A673 (cell line): Measurements from ENCODE around the gene NEDD4L. TPM values are rescaled to one million over a fixed set of nuclear protein-coding genes. Genes with fewer than 3 reads are reported as not detected.
"Not testable (repeated sequence)": the region's sequence is repeated elsewhere in the genome, so short reads cannot be mapped to it uniquely, and the experiment has no call there.

Experiments
- BruUV-seq: library from RNA; stranded (reverse); fragments of 400-500 nt; replicated peaks from 2 replicates; lab custom pipeline; 2021; lab: Mats Ljungman, UMichigan
- CTCF ChIA-PET: fragments of 300-600 bp; sonication (Branson Sonifier 250); formaldehyde crosslinking; loops from one replicate; lab custom pipeline; 2022; ENCODE audit warnings: antibody characterized with exemption; lab: Charles Lee
- POLR2A ChIA-PET: fragments of 300-600 bp; sonication (Branson Sonifier 250); formaldehyde crosslinking; loops from one replicate; lab custom pipeline; 2022; ENCODE audit warnings: antibody characterized with exemption; ENCODE audit not compliant: low non-redundant PET; lab: Charles Lee
- DNase-seq: peaks from one replicate; pipeline ENCODE4 v3.0.0-alpha.2; 2015; ENCODE audit warnings: low spot score
- H3K27ac ChIP-seq: fragments of 200-600 bp; sonication (generic); 2 replicates; pipeline ENCODE4 v1.5.1; 2016; ENCODE audit warnings: mixed run types, low read depth, mild to moderate bottlenecking, mixed read lengths, antibody characterized with exemption, low read length; ENCODE audit not compliant: poor library complexity, severe bottlenecking
- H3K27me3 ChIP-seq: fragments of 200-600 bp; sonication (generic); replicated peaks from 2 replicates; pipeline ENCODE4 v1.6.1; 2017; ENCODE audit warnings: mixed run types, low read depth, mild to moderate bottlenecking, mixed read lengths, antibody characterized with exemption, low read length; ENCODE audit not compliant: insufficient read depth, poor library complexity
- H3K36me3 ChIP-seq: fragments of 200-600 bp; sonication (generic); 2 replicates; pipeline ENCODE4 v1.6.1; 2016; ENCODE audit warnings: mixed run types, mild to moderate bottlenecking, mixed read lengths, antibody characterized with exemption, low read length; ENCODE audit not compliant: insufficient read depth, poor library complexity, severe bottlenecking
- H3K4me1 ChIP-seq: fragments of 200-600 bp; sonication (generic); 2 replicates; pipeline ENCODE4 v1.6.1; 2017; ENCODE audit warnings: mixed run types, mild to moderate bottlenecking, mixed read lengths, antibody characterized with exemption, low read length; ENCODE audit not compliant: insufficient read depth, poor library complexity, severe bottlenecking
- H3K4me3 ChIP-seq: fragments of 200-600 bp; sonication (generic); 2 replicates; pipeline ENCODE4 v1.5.1; 2016; ENCODE audit warnings: low read depth, mixed run types, mild to moderate bottlenecking, mixed read lengths, low read length; ENCODE audit not compliant: poor library complexity, severe bottlenecking
- H3K9me3 ChIP-seq: fragments of 200-600 bp; sonication (generic); 2 replicates; pipeline ENCODE4 v1.6.1; 2016; ENCODE audit warnings: mixed run types, low read depth, mild to moderate bottlenecking, mixed read lengths, antibody characterized with exemption, low read length; ENCODE audit not compliant: poor library complexity, severe bottlenecking
- CTCF ChIP-seq: fragments of 300-800, 200-600 bp; sonication (generic); conservative IDR thresholded peaks from 2 replicates; pipeline ENCODE4 v1.5.1; 2017; ENCODE audit warnings: low read depth, mild to moderate bottlenecking, antibody characterized with exemption, low read length, moderate library complexity, mixed read lengths
- EZH2 ChIP-seq: fragments of 200-600 bp; sonication (generic); IDR thresholded peaks from 2 replicates; pipeline ENCODE4 v1.6.1; 2017; ENCODE audit warnings: borderline replicate concordance, low read depth, mild to moderate bottlenecking, mixed read lengths, antibody characterized with exemption, low read length; ENCODE audit not compliant: poor library complexity, severe bottlenecking
- intact Hi-C: fragments of 100-400 bp; cut with micrococcal nuclease; formaldehyde crosslinking; loops from one replicate; pipeline ENCODE4 v1.10.0; 2022; ENCODE audit not compliant: unreplicated experiment
- total RNA-seq: library from RNA; stranded (reverse); gene quantifications from 2 replicates; pipeline ENCODE4 v1.2.3, GENCODE V29; 2021

Gene NEDD4L
- total RNA-seq, 1 experiment from 2014 or later = 15.3 TPM

- Histone ChIP-seq H3K27ac (no peak overlapping the region), H3K4me1 (no peaks in the 10 kb centered on the region), H3K36me3 (no peaks in the 10 kb centered on the region), H3K27me3 (no peaks in the 10 kb centered on the region), H3K9me3 (no peaks in the 10 kb centered on the region), H3K4me3 (no peak overlapping the region)
- ChIA-PET POLR2A (no interaction called here), CTCF (no interaction called here)
- BruUV-seq = no TSS peak
- DNase-seq = no peak
- no peak for TF ChIP-seq CTCF
- no peak for TF ChIP-seq EZH2
- intact Hi-C loops = no loop called here
Observed at GRCh38 chr18:58378411-58379379, 334.7 kb downstream of the NEDD4L start.

GRCh38 chr18:58379443-58379842, 335.4 kb downstream of the NEDD4L start:
- CTCF ChIA-PET = no interaction called here
- BruUV-seq = no TSS peak

GRCh38 chr18:58380113-58380512, 336.1 kb downstream of the NEDD4L start:
- H3K9me3 ChIP-seq, POLR2A ChIA-PET, H3K36me3 ChIP-seq, intact Hi-C loops, DNase-seq, H3K4me1 ChIP-seq, H3K4me3 ChIP-seq, BruUV-seq, H3K27ac ChIP-seq, CTCF ChIA-PET, H3K27me3 ChIP-seq: not testable (repeated sequence)

More at GRCh38 chr18:58379443-58379842, 335.4 kb downstream of the NEDD4L start:
- intact Hi-C loops = no loop called here
- DNase-seq = no peak
- H3K36me3 ChIP-seq = no peaks in the 10 kb centered on the region
- no peaks in the 10 kb centered on the region for H3K9me3 ChIP-seq
- H3K4me1 ChIP-seq = no peaks in the 10 kb centered on the region
- H3K27ac ChIP-seq = no peak overlapping the region
- POLR2A ChIA-PET = no interaction called here
- H3K4me3 ChIP-seq = no peak overlapping the region
- TF ChIP-seq CTCF (no peak), EZH2 (no peak)
- H3K27me3 ChIP-seq = no peaks in the 10 kb centered on the region
